Hepatocyte (in vitro differentiated cells): ENCODE measurements around the gene NME5. TPM values are rescaled to one million over a fixed set of nuclear protein-coding genes. Genes with fewer than 3 reads are reported as not detected.

Experiments used
- DNase-seq: peaks from one replicate; pipeline ENCODE4 v3.0.0-alpha.2; 2016; ENCODE audit warnings: low spot score
- H2AFZ ChIP-seq: fragments of 200-600 bp; sonication (generic); 2 replicates; pipeline ENCODE4 v1.6.0; 2016; ENCODE audit warnings: antibody characterized with exemption, mild to moderate bottlenecking
- H3K27ac ChIP-seq: fragments of 200-600 bp; sonication (generic); 2 replicates; pipeline ENCODE4 v1.5.1; 2016; ENCODE audit warnings: mild to moderate bottlenecking
- H3K27me3 ChIP-seq: fragments of 200-600 bp; sonication (generic); 2 replicates; pipeline ENCODE4 v1.6.1; 2016
- H3K36me3 ChIP-seq: fragments of 200-600 bp; sonication (generic); replicated peaks from 2 replicates; pipeline ENCODE4 v1.5.1; 2016; ENCODE audit warnings: low read depth; ENCODE audit not compliant: insufficient read depth
- H3K4me1 ChIP-seq: fragments of 200-600 bp; sonication (generic); 2 replicates; pipeline ENCODE4 v1.5.1; 2016; ENCODE audit warnings: mild to moderate bottlenecking, moderate library complexity; ENCODE audit not compliant: insufficient read depth
- H3K4me2 ChIP-seq: fragments of 200-600 bp; sonication (generic); 2 replicates; pipeline ENCODE4 v1.6.0; 2016
- H3K4me3 ChIP-seq: fragments of 200-600 bp; sonication (generic); 2 replicates; pipeline ENCODE4 v1.5.1; 2016; ENCODE audit warnings: mild to moderate bottlenecking
- H3K79me2 ChIP-seq: fragments of 200-600 bp; sonication (generic); 2 replicates; pipeline ENCODE4 v1.6.0; 2017; ENCODE audit warnings: mild to moderate bottlenecking
- H3K9me2 ChIP-seq: fragments of 200-600 bp; sonication (generic); replicated peaks from 2 replicates; pipeline ENCODE4 v1.6.0; 2017; ENCODE audit warnings: mild to moderate bottlenecking; ENCODE audit not compliant: insufficient read depth
- H3K9me3 ChIP-seq: fragments of 200-600 bp; sonication (generic); 2 replicates; pipeline ENCODE4 v1.5.1; 2016; ENCODE audit warnings: low read depth, mild to moderate bottlenecking
- H4K20me1 ChIP-seq: fragments of 200-600 bp; sonication (generic); 2 replicates; pipeline ENCODE4 v1.6.0; 2016; ENCODE audit warnings: mild to moderate bottlenecking; ENCODE audit not compliant: insufficient read depth, poor library complexity, severe bottlenecking
- CTCF ChIP-seq: fragments of 200-600 bp; sonication (generic); IDR thresholded peaks from 2 replicates; pipeline ENCODE4 v1.5.1; 2016; ENCODE audit warnings: antibody characterized with exemption, mild to moderate bottlenecking; ENCODE audit not compliant: poor library complexity
- EZH2 ChIP-seq: fragments of 200-600 bp; sonication (generic); IDR thresholded peaks from 2 replicates; pipeline ENCODE4 v1.6.1; 2016; ENCODE audit warnings: antibody characterized with exemption, mild to moderate bottlenecking, borderline replicate concordance
- EZH2phosphoT487 ChIP-seq: fragments of 200-600 bp; sonication (generic); IDR thresholded peaks from one replicate; pipeline ENCODE4 v1.6.1; 2018; ENCODE audit warnings: antibody characterized with exemption, mild to moderate bottlenecking, low read depth, moderate library complexity; ENCODE audit not compliant: unreplicated experiment, severe bottlenecking
- WGBS: methylation state at CpG from one replicate; pipeline ENCODE4 v1.1.6; 2016; ENCODE audit warnings: low lambda C conversion rate; ENCODE audit errors: missing lambda C conversion rate; 5-methylcytosine and 5-hydroxymethylcytosine counted together
- polyA plus RNA-seq: library from polyadenylated mRNA; unstranded; fragments of >200 nt; fragmentation: Nextera tagmentation; extraction: Ambion mirVana; gene quantifications from 2 replicates; pipeline ENCODE4 v1.2.1, GENCODE V29; 2016
- total RNA-seq: library from RNA; depleted of rRNA; stranded (reverse); fragments of >200 nt; gene quantifications from 2 replicates; pipeline ENCODE4 v1.2.3, GENCODE V29; 2014

Gene NME5
- total and polyA plus RNA-seq, 2 experiments from 2014 or later, result 2.3 to 2.6 TPM

GRCh38 chr5:138105709-138106108 lies 33.5 kb downstream of the NME5 start:
- no peak overlapping the region for H3K4me3 ChIP-seq
- WGBS, result 97% methylated on average over 6 of the region's 6 CpGs
- H3K27me3 ChIP-seq, result peaks cover 10% of the 10 kb centered on the region
- H3K79me2 ChIP-seq, result no peaks in the 10 kb centered on the region
- H2AFZ ChIP-seq, result no peak overlapping the region
- no peak overlapping the region for H3K4me2 ChIP-seq
- DNase-seq, result no peak
- H3K9me2 ChIP-seq, result no peaks in the 10 kb centered on the region
- no peaks in the 10 kb centered on the region for H3K4me1 ChIP-seq
- H3K36me3 ChIP-seq, result no peaks in the 10 kb centered on the region
- H3K9me3 ChIP-seq, result no peaks in the 10 kb centered on the region
- H4K20me1 ChIP-seq, result no peaks in the 10 kb centered on the region
- no peak for TF ChIP-seq EZH2
- TF ChIP-seq CTCF, result no peak
- no peak for TF ChIP-seq EZH2phosphoT487
- H3K27ac ChIP-seq, result no peak overlapping the region

- Histone ChIP-seq H3K27ac (no peak overlapping the region), H3K4me2 (no peak overlapping the region), H3K36me3 (no peaks in the 10 kb centered on the region), H2AFZ (no peak overlapping the region), H3K4me3 (no peak overlapping the region), H3K4me1 (no peaks in the 10 kb centered on the region), H3K27me3 (no peaks in the 10 kb centered on the region), H3K79me2 (no peaks in the 10 kb centered on the region), H3K9me3 (no peaks in the 10 kb centered on the region), H4K20me1 (no peaks in the 10 kb centered on the region), H3K9me2 (no peaks in the 10 kb centered on the region)
- WGBS, result 6% methylated on average over 3 of the region's 3 CpGs
- DNase-seq, result no peak
- no peak for TF ChIP-seq EZH2phosphoT487
Measured at GRCh38 chr5:138103319-138103637, 36.0 kb downstream of the NME5 start.

- no peak for DNase-seq
- no peaks in the 10 kb centered on the region for H4K20me1 ChIP-seq
- no peaks in the 10 kb centered on the region for H3K27me3 ChIP-seq
- no peaks in the 10 kb centered on the region for H3K9me3 ChIP-seq
- H3K36me3 ChIP-seq, result no peaks in the 10 kb centered on the region
- H3K4me3 ChIP-seq, result no peak overlapping the region
- H3K27ac ChIP-seq, result no peak overlapping the region
- TF ChIP-seq CTCF (no peak), EZH2phosphoT487 (no peak), EZH2 (no peak)
- H3K9me2 ChIP-seq, result no peaks in the 10 kb centered on the region
- no peak overlapping the region for H3K4me2 ChIP-seq
- WGBS, result 49% methylated on average over 7 of the region's 7 CpGs
- H3K4me1 ChIP-seq, result no peaks in the 10 kb centered on the region
- H3K79me2 ChIP-seq, result no peaks in the 10 kb centered on the region
- H2AFZ ChIP-seq, result no peak overlapping the region
Measured at GRCh38 chr5:138102454-138103318, 36.5 kb downstream of the NME5 start.

- no peak for DNase-seq
- Histone ChIP-seq H2AFZ (no peak overlapping the region), H3K9me3 (no peaks in the 10 kb centered on the region), H3K4me2 (no peak overlapping the region), H3K4me1 (no peaks in the 10 kb centered on the region), H3K79me2 (no peaks in the 10 kb centered on the region), H3K36me3 (no peaks in the 10 kb centered on the region), H3K4me3 (no peak overlapping the region), H3K9me2 (no peaks in the 10 kb centered on the region), H3K27me3 (peaks cover 3% of the 10 kb centered on the region), H3K27ac (no peak overlapping the region), H4K20me1 (no peaks in the 10 kb centered on the region)
- 95% methylated on average over 11 of the region's 11 CpGs for WGBS
- TF ChIP-seq EZH2phosphoT487 (no peak), EZH2 (no peak)
Measured at GRCh38 chr5:138096997-138097828, 42.0 kb downstream of the NME5 start.
